Breast epithelium (tissue), 3 donors: ENCODE measurements around the gene AHSP.

ENCODE experiments used
- CTCF ChIP-seq, 3 donors: fragments of 450-650 bp; IDR thresholded peaks; one replicate each; pipeline ENCODE4 v1.5.1; 2016 to 2017; ENCODE audit warnings: antibody characterized with exemption in 3 of 3, mild to moderate bottlenecking in 3 of 3, moderate library complexity in 3 of 3
- POLR2AphosphoS5 ChIP-seq, 3 donors: sonication (generic); formaldehyde crosslinking; IDR thresholded peaks; one replicate each; pipeline ENCODE4 v1.6.1; 2017; ENCODE audit warnings: antibody characterized with exemption in 3 of 3

GRCh38 chr16:31508706-31509195 is 18.9 kb upstream of the AHSP start:
- no peak for TF ChIP-seq CTCF (IDR thresholded peaks at IDR 0.05)
- no peak for TF ChIP-seq POLR2AphosphoS5 (IDR thresholded peaks at IDR 0.05)
